HUES64 (cell line): ENCODE results near the gene AFF1.
"Not testable (repeated sequence)": the region's sequence is repeated elsewhere in the genome, so short reads cannot be mapped to it uniquely, and the experiment has no call there.

ENCODE experiments used
- H3K27ac ChIP-seq: 2 replicates; pipeline ENCODE4 v1.7.0; 2013; ENCODE audit warnings: low read depth, low read length, inconsistent platforms
- H3K27me3 ChIP-seq: 2 replicates; pipeline ENCODE4 v1.6.1; 2013; ENCODE audit warnings: mild to moderate bottlenecking, low read length; ENCODE audit not compliant: insufficient read depth
- H3K36me3 ChIP-seq: 2 replicates; pipeline ENCODE4 v1.6.1; 2013; ENCODE audit warnings: mild to moderate bottlenecking, low read length; ENCODE audit not compliant: insufficient read depth
- H3K4me1 ChIP-seq: 2 replicates; pipeline ENCODE4 v1.6.1; 2013; ENCODE audit warnings: mild to moderate bottlenecking, low read length, moderate library complexity; ENCODE audit not compliant: insufficient read depth
- H3K4me3 ChIP-seq: 2 replicates; pipeline ENCODE4 v1.5.1; 2013; ENCODE audit warnings: mild to moderate bottlenecking, low read length, moderate library complexity
- H3K9ac ChIP-seq: 2 replicates; pipeline ENCODE4 v1.6.1; 2013; ENCODE audit warnings: mild to moderate bottlenecking, low read depth, low read length
- H3K9me3 ChIP-seq: 2 replicates; pipeline ENCODE4 v1.6.1; 2013; ENCODE audit warnings: low read depth, low read length; ENCODE audit not compliant: insufficient read depth
- WGBS: fragments of 150-250, 120-280 bp; methylation state at CpG from one replicate; pipeline ENCODE4 v1.1.7; 2013; ENCODE audit warnings: missing lambda C conversion rate; 5-methylcytosine and 5-hydroxymethylcytosine counted together

AFF1 gene

GRCh38 chr4:87005690-87006425 lies 71.0 kb downstream of the AFF1 start:
- no peaks in the 10 kb centered on the region for H3K27me3 ChIP-seq
- peak overlapping the region; percentile 87 for H3K4me3 ChIP-seq
- peaks cover 67% of the 10 kb centered on the region for H3K4me1 ChIP-seq
- H3K27ac ChIP-seq = peak overlapping the region; percentile 98
- no peaks in the 10 kb centered on the region for H3K36me3 ChIP-seq
- H3K9me3 ChIP-seq = no peaks in the 10 kb centered on the region
- 45% methylated on average over 16 of the region's 16 CpGs for WGBS
- peak overlapping the region; percentile 91 for H3K9ac ChIP-seq

GRCh38 chr4:87006426-87006675 lies 71.5 kb downstream of the AFF1 start:
- peaks cover 69% of the 10 kb centered on the region for H3K4me1 ChIP-seq
- no peaks in the 10 kb centered on the region for H3K27me3 ChIP-seq
- no peaks in the 10 kb centered on the region for H3K9me3 ChIP-seq
- H3K36me3 ChIP-seq = no peaks in the 10 kb centered on the region
- H3K27ac ChIP-seq = peak overlapping the region; percentile 98
- peak overlapping the region; percentile 91 for H3K9ac ChIP-seq
- under 1% methylated on average over 8 of the region's 9 CpGs for WGBS
- peak overlapping the region; percentile 87 for H3K4me3 ChIP-seq

GRCh38 chr4:87006676-87007527 lies 72.1 kb downstream of the AFF1 start:
- WGBS = under 1% methylated on average over 82 of the region's 82 CpGs
- Histone ChIP-seq H3K27me3 (no peaks in the 10 kb centered on the region), H3K36me3 (no peaks in the 10 kb centered on the region), H3K9me3 (no peaks in the 10 kb centered on the region), H3K27ac (peak overlapping the region; percentile 98), H3K9ac (peak overlapping the region; percentile 91), H3K4me3 (peak overlapping the region; percentile 87), H3K4me1 (peaks cover 68% of the 10 kb centered on the region)

GRCh38 chr4:87007528-87008446 lies 73.0 kb downstream of the AFF1 start:
- peak overlapping the region; percentile 87 for H3K4me3 ChIP-seq
- peak overlapping the region; percentile 91 for H3K9ac ChIP-seq
- no peaks in the 10 kb centered on the region for H3K9me3 ChIP-seq
- H3K27me3 ChIP-seq = no peaks in the 10 kb centered on the region
- no peaks in the 10 kb centered on the region for H3K36me3 ChIP-seq
- peaks cover 68% of the 10 kb centered on the region for H3K4me1 ChIP-seq
- 5% methylated on average over 22 of the region's 22 CpGs for WGBS
- peak overlapping the region; percentile 98 for H3K27ac ChIP-seq

- 100% methylated on average over 1 of the region's 2 CpGs for WGBS
- Histone ChIP-seq H3K27me3 (no peaks in the 10 kb centered on the region), H3K4me1 (peaks cover 66% of the 10 kb centered on the region), H3K36me3 (no peaks in the 10 kb centered on the region), H3K9ac (no peak overlapping the region), H3K27ac (no peak overlapping the region), H3K4me3 (peak overlapping the region; percentile 14; the same call in 1 of the 2 replicates), H3K9me3 (no peaks in the 10 kb centered on the region)
Measured at GRCh38 chr4:87009095-87009648, 74.4 kb downstream of the AFF1 start.

- H3K9me3 ChIP-seq = no peaks in the 10 kb centered on the region
- H3K4me3 ChIP-seq = no peak overlapping the region
- H3K36me3 ChIP-seq = no peaks in the 10 kb centered on the region
- H3K4me1 ChIP-seq = peaks cover 75% of the 10 kb centered on the region
- 90% methylated on average over 1 of the region's 1 CpG for WGBS
- no peak overlapping the region for H3K9ac ChIP-seq
- no peaks in the 10 kb centered on the region for H3K27me3 ChIP-seq
- H3K27ac ChIP-seq = no peak overlapping the region
Measured at GRCh38 chr4:87010192-87010591, 75.4 kb downstream of the AFF1 start.

- Histone ChIP-seq H3K9me3 (no peaks in the 10 kb centered on the region), H3K4me3 (0 out of 2 replicates have a peak overlapping the region, but pooled peaks have one; percentile 2), H3K4me1 (peaks cover 73% of the 10 kb centered on the region), H3K27ac (peak overlapping the region; percentile 70), H3K27me3 (no peaks in the 10 kb centered on the region), H3K36me3 (no peaks in the 10 kb centered on the region), H3K9ac (peak overlapping the region; percentile 35; the same call in 1 of the 2 replicates)
- WGBS = 39% methylated on average over 4 of the region's 5 CpGs
Measured at GRCh38 chr4:87011340-87012034, 76.7 kb downstream of the AFF1 start.

GRCh38 chr4:87012265-87012953 lies 77.6 kb downstream of the AFF1 start:
- Histone ChIP-seq H3K27me3 (no peaks in the 10 kb centered on the region), H3K4me3 (no peak overlapping the region), H3K36me3 (no peaks in the 10 kb centered on the region), H3K9ac (peak overlapping the region; percentile 33; the same call in 1 of the 2 replicates), H3K9me3 (no peaks in the 10 kb centered on the region), H3K4me1 (peaks cover 79% of the 10 kb centered on the region), H3K27ac (peak overlapping the region; percentile 44)
- WGBS = 91% methylated on average over 3 of the region's 4 CpGs

GRCh38 chr4:87012954-87013308 lies 78.1 kb downstream of the AFF1 start:
- Histone ChIP-seq H3K4me1 (peaks cover 82% of the 10 kb centered on the region), H3K9ac (peak overlapping the region; percentile 33; the same call in 1 of the 2 replicates)
- not testable (repeated sequence) for H3K4me3 ChIP-seq, H3K27ac ChIP-seq, H3K9me3 ChIP-seq, H3K27me3 ChIP-seq, H3K36me3 ChIP-seq
- 91% methylated on average over 9 of the region's 9 CpGs for WGBS

GRCh38 chr4:87014284-87014782 lies 79.5 kb downstream of the AFF1 start:
- peaks cover 79% of the 10 kb centered on the region for H3K4me1 ChIP-seq
- peak overlapping the region; percentile 22; the same call in 1 of the 2 replicates for H3K27ac ChIP-seq
- no peak overlapping the region for H3K4me3 ChIP-seq
- no peak overlapping the region for H3K9ac ChIP-seq
- no peaks in the 10 kb centered on the region for H3K27me3 ChIP-seq
- 87% methylated on average over 1 of the region's 2 CpGs for WGBS
- H3K9me3 ChIP-seq = no peaks in the 10 kb centered on the region
- no peaks in the 10 kb centered on the region for H3K36me3 ChIP-seq
